ENCODE measurements around the gene ADAT3.
"Not testable (repeated sequence)": the region's sequence is repeated elsewhere in the genome, so short reads cannot be mapped to it uniquely, and the experiment has no call there.

DNA sequence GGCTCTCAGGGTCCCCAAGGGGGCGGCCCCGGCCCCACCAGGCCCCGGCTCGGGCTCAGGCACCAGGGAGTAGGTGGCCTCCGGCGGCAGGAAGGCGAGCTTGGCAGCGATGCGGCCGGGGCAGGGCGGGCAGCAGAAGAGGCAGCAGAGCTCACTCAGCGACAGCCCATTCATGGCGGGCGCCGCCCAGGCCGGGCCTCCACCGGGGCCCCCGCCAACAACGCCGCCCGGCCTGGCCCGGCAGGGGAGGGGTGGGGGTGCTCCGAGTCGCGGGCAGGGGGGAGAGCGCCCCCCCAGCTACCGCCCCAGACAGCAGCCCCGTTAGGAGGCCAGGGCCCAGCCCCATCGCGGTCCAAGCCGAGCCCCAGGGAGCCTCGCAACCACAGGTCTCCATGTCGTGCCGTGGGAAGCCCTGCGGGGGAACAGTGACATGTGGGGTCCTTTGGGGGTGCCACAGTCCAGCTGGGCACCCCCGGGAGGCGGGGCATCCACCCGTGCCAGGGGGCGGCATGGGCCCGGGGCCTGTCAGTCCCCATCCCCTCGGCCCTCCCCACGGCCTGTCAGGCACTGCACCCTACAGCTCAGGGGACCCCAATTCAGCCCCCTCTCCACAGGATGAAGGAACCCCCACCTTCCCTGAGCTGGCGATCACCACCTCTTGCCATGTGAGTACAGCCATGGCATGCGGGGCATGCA is 23.7 kb upstream of the ADAT3 start:
- TF ChIP-seq POLR2A (IDR thresholded peaks at IDR 0.05; ENCODE audit: low read length); KDM1A (IDR thresholded peaks at IDR 0.05; ENCODE audit: low read depth); RFX5 (IDR thresholded peaks at IDR 0.05); MYC (IDR thresholded peaks at IDR 0.05; ENCODE audit: borderline replicate concordance, low read length); RNF2 (IDR thresholded peaks at IDR 0.05; ENCODE audit: borderline replicate concordance, low read depth): not testable (repeated sequence)
- TF ChIP-seq, protein P1, sequence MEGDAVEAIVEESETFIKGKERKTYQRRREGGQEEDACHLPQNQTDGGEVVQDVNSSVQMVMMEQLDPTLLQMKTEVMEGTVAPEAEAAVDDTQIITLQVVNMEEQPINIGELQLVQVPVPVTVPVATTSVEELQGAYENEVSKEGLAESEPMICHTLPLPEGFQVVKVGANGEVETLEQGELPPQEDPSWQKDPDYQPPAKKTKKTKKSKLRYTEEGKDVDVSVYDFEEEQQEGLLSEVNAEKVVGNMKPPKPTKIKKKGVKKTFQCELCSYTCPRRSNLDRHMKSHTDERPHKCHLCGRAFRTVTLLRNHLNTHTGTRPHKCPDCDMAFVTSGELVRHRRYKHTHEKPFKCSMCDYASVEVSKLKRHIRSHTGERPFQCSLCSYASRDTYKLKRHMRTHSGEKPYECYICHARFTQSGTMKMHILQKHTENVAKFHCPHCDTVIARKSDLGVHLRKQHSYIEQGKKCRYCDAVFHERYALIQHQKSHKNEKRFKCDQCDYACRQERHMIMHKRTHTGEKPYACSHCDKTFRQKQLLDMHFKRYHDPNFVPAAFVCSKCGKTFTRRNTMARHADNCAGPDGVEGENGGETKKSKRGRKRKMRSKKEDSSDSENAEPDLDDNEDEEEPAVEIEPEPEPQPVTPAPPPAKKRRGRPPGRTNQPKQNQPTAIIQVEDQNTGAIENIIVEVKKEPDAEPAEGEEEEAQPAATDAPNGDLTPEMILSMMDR (IDR thresholded peaks at IDR 0.05), result not testable (repeated sequence)
